ENCODE data around the gene OTOG.
A peak's percentile ranks its signal among the peaks of the same experiment; 100 is the strongest.

OTOG gene

DNA sequence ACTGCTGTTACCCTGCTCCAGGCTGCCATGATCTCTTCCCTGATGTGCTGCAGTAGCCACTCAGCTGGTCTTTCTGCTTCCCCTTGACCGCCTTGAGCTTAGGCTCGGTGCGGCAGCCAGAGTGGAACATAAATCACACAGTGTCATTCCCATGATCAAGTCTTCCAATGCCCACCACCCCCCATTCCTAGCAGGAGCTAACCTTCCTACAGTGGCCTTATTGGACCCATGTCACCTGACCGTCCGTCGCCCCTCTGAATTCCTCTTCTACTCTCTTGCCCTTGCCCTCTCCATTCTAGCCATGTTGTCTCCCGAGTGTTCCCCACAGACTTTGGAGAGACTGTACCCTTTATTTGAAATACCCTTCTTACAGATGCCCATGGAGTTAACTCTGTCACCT, 43.4 kb downstream of the OTOG start:
- DNase-seq, result no peak

DNA sequence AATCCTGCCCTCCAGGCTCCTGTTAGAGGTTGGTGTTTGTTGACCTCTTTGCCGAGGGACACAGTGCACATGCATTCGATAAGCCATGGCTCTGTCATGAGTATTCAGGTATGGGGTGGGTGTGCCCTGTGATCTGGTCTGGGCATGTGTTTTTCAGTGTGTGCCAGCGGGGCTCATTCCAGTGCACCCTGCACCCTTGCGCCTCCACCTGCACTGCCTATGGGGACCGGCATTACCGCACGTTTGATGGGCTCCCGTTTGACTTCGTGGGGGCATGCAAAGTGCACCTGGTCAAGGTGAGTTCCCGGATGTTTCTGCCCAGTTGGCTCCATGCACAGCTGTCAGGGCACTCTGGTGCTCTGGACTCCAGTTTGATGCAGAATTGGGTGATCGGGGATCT, 44.2 kb downstream of the OTOG start:
- no peak for DNase-seq

DNA sequence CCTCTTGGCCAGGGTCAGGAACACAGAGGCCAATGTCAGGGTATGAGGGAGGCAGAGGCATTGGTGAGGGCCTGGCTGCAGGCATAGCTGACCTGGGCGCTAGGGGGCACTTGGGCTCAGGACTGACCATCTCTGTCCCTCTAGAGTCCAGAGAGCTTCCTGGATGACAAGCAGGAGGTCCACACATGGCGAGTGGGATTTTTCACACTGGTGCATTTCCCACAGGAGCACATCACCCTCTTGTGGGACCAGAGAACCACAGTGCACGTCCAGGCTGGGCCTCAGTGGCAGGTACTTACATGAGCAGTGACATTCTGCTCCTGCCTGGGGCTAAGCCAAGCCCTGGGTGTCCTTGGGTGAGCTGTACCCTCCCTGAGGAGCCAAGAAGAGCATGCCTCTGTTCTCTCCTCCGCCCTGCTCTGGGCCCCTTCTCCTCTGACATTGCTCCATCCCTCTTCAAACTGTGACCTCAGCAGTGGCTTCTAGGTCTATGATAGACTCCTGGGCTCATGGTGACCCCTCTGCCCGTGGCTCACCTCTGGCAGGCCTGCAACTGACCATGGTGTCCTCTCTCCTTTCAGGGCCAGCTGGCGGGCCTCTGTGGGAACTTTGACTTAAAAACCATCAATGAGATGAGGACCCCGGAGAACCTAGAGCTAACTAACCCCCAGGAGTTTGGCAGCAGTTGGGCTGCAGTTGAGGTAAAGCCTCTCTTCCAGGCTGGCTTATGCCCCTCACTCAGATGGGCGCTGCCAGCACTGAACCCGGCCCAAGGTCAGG, 46.6 kb downstream of the OTOG start:
- DNase-seq, result no peak

DNA sequence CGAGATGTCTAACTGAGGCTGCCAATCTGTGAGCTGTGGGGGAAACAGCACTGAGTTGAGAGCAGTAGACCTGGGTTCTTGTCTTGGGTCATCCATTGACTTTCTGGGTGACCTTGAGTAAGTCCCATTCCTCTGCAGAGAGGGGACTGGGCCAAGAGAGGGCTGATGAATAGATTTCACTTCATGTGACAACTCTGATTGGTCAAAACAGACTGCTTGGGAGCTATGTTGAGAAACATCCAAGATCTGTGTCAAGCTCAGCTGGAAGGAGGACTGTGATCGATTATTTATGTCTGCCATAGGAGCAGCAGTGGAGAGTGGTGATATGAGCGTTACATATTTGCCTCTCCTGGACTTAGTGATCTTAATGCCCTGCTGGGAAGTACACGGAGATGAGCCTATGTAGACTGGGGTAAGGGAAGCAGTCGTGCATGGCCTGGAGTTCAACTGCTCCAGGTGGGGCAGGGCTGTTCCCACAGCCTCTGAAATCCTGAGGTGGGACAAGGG, 47.7 kb downstream of the OTOG start:
- no peak for DNase-seq

DNA sequence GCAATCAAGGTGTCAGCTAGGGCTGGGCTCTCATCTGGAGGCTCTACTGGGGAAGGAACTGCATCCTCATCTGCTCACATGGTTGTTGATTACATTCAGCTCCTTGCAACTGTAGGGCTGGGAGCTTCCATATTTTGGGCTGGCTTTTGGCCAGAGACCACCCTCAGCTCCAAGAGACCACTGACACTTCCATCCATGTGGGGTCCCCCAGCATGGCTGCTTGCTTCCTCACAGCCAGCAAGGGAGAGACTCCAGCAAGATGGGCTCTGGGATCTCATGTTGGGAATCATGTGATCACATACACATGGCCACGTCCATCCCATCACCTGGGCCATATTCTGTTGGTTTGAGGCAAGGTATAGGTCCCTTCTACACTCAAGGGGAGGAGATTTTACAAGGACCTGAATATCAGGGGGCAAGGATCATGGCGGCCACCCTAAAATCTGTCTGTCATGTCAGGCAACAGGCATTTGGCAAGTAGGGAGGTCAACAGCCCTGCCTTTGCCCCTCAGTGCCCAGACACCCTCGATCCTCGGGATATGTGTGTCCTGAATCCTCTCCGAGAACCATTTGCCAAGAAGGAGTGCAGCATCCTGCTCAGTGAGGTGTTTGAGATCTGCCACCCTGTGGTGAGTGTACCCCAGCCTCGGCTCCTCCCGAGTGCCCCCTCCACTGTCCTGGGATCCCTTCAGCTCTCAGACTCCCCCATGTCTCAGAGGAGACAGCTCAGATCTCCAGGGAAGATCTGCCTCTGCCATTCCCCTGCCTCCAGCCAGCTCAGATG, 48.7 kb downstream of the OTOG start:
- DNase-seq, result no peak

DNA sequence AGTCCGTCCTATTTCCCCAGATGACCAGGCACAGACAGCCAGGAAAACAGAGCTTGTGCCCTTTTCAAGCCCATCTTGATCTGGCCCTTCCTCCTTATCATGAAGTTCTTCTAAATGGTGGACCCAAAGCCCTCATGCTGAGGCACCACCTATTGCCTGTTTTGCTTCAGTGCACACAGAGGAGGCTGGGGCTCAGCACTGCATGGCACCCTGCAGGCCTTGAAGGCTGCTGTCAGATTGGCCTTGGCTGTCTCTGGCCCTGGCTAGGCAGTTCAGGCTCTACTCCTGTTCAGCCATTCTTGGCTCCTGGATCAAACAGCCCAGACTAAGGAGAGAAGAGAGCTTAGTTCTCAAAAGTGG, 49.2 kb downstream of the OTOG start:
- no peak for DNase-seq

DNA sequence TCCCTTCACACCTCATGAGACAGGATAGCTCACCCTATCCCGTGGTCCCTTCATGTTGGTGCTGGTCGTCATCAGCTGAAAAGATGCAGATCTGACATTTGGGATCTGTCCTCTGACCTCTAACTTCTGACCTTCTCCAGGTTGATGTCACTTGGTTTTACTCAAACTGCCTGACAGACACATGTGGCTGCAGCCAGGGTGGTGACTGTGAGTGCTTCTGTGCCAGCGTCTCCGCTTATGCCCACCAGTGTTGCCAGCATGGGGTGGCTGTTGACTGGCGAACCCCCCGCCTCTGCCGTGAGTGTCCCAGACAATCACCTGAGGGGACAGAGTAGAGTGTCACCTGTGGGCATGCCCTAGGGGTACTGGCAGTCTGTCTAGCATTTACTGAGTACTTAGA, 49.7 kb downstream of the OTOG start:
- DNase-seq, result no peak

DNA sequence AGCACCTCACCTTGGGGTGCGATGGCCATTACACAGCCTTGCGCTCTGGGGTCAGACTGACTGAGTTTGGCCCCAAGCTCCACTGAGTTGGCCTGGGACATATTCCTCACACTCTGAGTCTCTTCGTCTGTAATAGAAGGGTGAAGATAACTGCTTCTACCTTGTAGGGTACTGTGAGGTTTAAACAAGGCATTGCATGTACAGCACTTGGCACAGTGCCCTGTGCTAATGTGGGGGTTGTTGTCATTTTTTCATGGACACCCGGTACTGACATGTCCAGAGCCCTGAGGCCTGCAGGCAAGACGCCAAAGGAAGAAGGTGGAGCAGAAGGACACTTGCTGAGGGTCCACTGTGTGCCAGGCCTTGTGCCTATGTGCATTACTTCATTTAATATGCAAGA, 50.7 kb downstream of the OTOG start:
- DNase-seq, result no peak

DNA sequence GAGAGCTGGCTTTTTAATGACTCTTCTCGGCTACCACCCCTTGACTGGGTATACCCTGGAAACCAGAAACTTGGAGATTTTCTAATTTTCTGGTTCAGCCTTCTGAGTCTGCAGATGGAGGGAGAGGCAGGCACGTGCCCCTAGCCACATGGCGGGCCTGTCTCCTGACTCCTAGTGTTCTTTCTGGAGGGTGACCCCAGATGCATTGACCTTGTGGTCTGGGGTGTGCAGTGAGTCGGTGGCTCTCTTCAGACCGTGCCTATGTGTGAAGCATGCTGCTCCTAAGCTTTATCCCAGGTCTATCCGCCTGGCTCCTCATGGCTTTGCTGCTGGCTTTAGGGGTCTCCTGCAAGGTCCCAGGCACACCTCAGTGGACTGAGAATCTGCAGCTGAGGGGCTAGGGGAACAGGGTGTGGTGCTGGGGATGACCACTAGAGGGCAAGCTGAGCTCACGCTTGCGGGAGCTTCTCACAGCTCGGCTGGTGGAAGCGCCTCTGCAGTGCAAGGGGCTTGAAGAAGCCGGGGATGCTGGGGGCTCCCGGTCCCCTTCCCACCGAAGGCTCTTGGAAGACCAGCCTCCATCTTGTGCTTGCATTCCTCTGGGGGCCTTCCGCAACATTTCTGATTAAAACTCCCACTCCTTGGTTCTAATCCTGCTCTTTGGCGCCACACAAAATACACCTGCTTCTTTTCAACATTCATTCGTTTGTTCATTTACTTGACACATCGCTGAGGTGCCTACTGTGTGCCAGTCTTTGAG, 51.8 kb downstream of the OTOG start:
- DNase-seq, result peak; percentile 84

DNA sequence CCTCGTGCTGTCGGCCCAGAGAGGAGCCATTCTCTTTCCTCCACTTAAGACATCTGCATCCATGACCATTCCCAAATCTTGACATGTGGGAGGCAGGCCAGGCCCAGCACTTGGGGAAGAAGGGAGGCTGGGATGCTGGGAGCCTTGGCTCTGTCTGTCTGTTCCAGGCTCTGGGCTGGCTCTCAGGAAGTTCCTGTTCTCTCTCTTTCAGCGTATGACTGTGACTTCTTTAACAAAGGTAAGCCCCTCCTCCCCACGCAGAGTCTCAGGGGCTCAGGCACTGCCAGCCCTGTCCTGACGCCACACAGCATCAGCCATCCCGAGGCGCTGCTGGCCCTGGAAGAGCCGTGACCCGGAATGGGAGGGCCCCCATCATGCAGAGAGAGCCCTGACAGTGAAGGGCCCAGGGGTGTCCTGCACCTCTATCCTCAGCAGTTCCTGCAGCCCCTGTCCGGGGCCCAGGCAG, 52.4 kb downstream of the OTOG start:
- no peak for DNase-seq

DNA sequence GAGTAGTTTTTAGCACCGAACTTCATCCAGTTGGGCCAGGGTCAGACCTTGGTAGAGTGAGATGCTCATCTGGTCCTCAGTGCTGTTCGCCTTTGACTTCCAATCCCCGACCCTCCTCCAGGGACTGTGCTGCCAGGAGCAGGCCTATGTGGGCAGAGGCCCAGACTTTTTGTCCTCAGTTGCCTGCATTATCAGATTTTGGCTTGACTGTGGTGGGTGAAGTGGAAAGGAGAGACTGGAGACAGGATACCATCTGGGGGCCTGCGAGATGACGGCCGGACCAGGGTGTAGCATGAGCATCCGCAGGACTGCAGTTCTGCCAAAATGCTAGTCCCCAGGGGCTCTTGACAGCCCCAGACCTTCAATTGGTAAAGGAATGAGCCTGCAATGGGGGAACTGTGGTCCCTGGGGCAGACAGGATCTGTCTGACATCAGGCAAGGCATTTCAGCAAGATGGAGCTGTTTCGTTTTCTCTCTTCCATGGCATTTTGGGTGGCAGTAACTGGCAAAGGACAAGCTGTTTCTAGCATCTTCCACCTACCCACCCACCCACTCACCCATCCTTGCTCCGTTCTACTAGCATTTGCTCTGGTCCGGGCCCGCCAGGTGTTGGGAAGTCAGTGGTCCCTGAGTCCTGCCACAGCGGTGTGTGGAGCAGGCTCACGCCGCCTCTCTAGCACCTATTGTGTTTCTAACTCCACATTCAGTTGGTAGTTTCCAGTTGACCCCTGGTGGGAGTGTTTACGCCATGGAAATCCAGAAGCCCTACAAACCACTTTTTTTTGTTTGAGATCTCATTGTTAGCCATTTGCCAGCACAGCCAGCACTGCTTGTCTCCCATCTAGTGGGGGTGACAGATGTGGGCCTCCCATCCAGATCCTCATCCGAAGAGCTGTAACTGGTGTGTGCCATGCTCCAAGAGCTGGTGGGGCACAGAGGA, 53.5 kb downstream of the OTOG start:
- no peak for DNase-seq

DNA sequence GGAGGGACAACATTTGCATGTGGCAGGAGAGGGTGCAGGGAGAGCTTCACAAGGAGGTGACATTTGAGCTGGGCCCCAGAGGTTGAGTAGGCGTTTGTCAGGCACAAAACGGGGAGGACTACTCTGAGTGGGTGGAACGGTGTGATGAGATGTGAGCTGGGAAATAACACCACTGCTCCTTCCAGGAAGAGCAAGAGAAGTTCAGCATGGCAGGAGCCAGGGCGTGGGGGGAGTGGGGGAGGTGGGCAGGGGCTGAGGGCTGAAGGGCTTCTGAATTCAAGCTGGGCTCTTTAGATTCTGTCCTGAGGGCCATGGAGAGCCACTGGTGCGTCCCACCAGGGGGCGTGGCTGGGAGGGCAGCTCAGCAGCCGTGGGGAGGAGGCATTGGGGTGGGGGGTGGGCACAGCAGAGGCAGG, 54.2 kb downstream of the OTOG start:
- DNase-seq, result no peak

DNA sequence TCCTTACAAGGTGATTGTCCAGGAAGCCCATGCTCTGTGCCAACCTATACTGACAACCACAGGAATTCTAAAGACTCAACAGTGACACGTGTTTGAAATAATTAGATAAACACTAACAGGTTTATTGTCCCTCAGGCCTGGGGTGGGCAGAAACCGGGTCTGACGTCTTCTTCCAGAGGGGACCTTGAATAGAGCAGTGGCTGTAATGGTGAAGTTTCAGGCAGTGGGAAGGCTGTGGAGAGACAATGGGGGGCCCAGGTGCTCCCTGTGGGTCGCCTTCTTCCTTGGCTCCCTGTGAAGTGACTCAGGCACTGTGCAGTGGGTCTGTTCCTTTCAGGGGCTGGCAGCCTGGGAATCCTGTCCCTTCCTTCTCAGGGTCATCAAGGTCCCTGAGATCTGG, 54.6 kb downstream of the OTOG start:
- DNase-seq, result no peak

DNA sequence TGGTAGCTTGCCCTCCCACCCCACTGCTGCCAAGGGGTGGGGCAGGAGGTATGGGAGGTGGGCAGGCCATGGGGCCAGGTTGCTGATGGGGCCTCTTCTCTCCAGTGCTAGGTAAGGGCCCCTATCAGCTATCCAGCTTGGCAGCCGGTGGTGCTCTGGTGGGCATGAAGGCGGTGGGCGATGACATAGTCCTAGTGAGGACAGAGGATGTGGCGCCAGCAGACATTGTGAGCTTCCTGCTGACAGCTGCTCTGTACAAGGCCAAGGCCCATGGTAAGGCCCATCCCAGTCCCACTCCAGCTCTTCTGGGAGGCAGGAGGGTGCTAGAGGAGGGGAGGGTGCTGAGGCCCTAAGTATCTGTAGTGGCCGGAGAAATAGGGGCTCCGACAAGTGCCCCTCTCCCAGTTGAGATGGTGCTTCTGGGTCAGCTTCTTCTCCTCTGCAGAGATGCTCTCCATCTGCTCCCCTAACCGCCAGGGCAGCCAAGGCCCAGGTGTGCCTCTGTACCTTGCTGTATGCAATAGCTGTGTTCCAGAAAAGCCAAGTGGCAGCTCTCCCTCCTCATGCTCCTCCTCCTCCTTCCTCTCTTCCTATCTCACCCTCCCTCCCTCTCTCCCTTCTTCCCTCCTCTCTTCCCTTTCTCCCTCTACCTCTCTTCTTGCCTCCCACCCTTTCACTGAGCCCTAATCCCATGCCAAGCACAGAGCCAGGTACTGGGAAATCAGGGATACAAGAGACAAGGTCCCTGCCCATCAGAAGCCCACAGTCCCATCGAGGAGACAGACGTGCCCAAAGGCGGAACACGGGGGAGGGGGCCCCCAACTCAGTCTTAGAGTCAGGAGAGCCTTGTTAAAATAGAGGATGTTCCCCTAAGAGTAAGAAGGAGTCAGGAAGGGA, 55.3 kb downstream of the OTOG start:
- DNase-seq, result no peak

DNA sequence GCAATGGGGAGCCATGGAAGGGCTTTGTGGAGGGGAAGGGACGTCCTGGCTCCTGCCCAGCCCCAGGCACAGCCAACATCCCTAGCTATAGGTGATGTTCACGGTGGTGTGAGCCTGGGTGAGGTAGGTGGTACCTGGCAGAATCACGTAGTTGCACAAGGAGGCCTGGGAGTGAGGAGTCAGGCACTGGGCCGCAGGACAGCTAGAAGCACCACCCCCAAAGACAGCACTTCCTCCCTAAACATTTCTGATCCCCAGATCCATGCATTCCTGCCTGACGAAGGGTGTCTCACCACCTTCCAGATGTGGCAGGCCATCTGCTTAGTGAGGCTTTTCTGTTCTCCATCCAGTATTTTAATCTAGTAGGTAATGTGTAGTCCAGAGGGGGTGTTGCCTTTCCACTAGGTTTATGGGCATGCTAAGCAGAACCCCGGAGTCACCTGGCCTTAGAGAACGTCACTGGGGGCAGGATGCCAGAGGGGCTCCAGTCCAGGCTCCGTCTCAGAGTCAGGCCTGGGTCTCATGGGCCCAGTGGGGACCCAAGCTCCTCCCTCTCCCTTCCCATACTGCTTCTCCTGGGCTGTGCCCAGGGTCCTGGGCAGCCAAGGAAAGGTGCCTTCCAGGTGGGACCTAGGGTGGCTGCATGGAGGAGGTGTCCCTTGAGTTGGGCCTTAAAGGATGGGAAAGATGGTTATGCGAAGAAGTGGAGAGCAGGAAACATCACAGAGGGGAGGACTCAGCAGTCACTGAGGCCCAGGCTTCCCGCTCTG, 56.2 kb downstream of the OTOG start:
- DNase-seq, result no peak

DNA sequence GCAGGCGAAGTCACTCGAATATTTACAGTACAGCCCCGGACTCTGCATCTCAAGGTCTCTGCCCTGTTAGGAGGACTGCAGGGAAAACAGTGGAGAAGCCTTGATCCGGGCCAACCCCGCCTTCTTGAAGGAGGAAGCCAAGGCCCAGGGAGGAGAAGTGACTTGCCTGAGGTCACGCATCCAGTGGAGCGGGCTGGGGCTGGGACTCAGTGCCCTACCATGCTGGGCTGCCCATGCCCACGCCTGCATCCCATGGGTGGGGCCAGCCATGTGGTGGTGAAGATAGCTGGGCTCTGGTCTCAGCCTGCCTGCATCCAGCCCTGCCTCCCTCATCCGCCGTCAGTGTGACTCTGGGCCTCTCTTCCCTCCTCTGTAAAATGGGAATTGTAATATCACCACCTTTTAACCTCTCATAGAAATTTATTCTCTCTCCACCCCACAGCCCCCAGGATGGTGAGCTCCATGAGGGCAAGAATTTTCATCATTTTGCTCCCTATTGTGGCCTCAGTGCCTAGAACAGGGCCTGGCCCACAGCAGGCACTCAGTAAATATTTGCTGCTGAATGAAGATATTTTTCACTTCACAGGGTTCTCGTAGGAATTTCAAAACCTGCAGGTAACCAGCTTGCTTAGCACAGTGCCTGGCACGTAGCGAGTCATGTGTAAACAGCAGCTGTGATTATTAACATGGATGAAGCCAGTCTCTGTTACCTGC, 57.3 kb downstream of the OTOG start:
- no peak for DNase-seq

DNA sequence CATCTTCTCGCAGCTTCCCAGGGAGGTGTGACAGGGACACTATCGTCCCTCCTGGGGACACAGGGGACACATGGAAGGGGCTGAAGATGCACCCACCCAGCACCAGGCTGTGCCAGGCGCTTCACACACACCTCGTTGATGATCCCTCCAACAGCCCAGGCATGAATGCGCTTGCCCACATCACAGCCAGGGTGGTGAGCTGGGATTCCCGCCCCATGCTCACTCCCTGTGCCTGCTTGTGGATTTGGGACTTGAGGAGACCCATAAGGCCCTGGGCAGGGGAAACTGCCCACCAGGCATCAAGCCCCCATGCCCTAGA, 57.8 kb downstream of the OTOG start:
- DNase-seq, result no peak

DNA sequence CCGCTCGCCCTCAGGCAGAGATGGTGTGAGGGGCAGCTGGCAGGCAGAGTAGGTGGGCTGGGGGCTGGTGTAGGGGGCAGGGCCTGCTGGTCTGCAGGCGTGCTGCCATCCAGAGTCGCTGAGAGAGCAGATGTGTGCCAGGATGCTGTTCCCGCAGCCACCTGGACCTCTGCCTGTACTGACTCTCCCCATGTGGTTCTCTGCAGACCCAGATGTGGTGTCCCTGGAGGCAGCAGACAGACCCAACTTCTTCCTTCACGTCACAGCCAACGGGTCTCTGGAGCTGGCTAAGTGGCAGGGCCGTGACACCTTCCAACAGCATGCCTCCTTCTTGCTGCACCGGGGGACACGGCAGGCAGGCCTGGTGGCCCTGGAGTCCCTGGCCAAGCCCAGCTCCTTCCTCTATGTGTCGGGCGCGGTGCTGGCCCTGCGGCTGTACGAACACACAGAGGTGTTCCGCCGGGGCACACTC, 58.6 kb downstream of the OTOG start:
- no peak for DNase-seq

DNA sequence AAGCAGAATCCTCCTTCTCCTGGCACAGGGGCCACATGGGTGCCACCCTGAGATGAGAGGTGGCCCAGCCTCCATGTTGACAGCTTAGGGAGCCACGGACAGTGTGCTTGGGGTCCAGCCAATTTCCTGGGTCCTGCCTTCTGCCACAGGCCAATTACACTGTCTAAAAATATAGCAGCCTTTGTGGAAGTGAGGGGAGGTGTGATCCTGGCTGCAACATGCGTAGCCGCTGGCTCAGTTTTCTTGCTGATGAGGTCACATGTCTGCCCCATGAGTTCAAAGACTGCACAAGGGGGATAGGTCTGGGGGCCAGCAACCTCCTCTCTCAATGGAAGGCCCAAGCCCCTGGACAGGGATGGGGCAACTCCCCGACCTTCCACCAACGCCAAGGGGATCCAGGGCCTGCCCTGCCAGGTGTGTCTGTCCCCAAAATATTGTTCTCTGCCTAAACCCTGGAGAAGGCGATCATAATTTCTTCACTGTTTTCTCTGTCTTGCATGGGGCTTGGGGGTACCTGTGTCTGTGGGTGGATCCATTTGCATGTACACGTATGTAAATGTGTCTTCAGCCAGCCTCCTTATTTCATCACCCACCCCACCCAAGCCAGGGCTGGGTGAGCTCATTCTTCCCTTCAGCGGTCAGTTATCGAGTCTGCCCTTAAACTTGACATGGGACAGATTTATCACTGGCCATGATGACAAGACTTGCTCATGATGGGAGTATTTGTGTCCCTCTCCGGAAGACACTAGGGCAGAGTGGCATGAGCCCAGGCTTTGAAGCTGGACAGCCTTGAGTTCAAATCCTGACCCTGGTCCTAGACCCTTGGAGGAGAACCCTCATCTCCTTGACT, 59.4 kb downstream of the OTOG start:
- no peak for DNase-seq
